Stimulated activated naive B cell treated with anti-CD40 and anti-IgM and Interleukin-4, amounts not matched to agents 10 μg/mL and 1 μg/mL and 100 μg/mL, for 72 hours (primary cell): ENCODE results near the gene UHRF1.
"Not testable (repeated sequence)": the region's sequence is repeated elsewhere in the genome, so short reads cannot be mapped to it uniquely, and the experiment has no call there.

Experiments used
- ATAC-seq, 2 donors: fragments of 150-1000 bp; cut with Tn5 transposase; replicated peaks; 2 replicates each; pipeline ENCODE4 v1.10.0; 2021; ENCODE audit warnings: moderate library complexity in 1 of 2
- DNase-seq: peaks from one replicate; pipeline ENCODE4 v3.0.0; 2021
- H3K27ac Mint-ChIP-seq: one replicate; pipeline ENCODE4 v1.8.0; 2022; ENCODE audit warnings: mild to moderate bottlenecking, mixed read lengths
- H3K27me3 Mint-ChIP-seq, 2 donors: one replicate each; pipeline ENCODE4 v1.8.0; 2022; ENCODE audit warnings: mixed read lengths in 2 of 2
- H3K36me3 Mint-ChIP-seq, 2 donors: one replicate each; pipeline ENCODE4 v1.8.0; 2022; ENCODE audit warnings: mixed read lengths in 2 of 2, mild to moderate bottlenecking in 1 of 2
- H3K4me1 Mint-ChIP-seq, 2 donors: one replicate each; pipeline ENCODE4 v1.8.0; 2022; ENCODE audit warnings: mixed read lengths in 2 of 2, mild to moderate bottlenecking in 1 of 2
- H3K4me3 Mint-ChIP-seq, 2 donors: one replicate each; pipeline ENCODE4 v1.8.0; 2022; ENCODE audit warnings: mild to moderate bottlenecking in 2 of 2, mixed read lengths in 2 of 2, moderate library complexity in 1 of 2
- H3K9me3 Mint-ChIP-seq, 2 donors: one replicate each; pipeline ENCODE4 v1.8.0; 2022; ENCODE audit warnings: mixed read lengths in 2 of 2, mild to moderate bottlenecking in 1 of 2

The UHRF1 gene

DNA sequence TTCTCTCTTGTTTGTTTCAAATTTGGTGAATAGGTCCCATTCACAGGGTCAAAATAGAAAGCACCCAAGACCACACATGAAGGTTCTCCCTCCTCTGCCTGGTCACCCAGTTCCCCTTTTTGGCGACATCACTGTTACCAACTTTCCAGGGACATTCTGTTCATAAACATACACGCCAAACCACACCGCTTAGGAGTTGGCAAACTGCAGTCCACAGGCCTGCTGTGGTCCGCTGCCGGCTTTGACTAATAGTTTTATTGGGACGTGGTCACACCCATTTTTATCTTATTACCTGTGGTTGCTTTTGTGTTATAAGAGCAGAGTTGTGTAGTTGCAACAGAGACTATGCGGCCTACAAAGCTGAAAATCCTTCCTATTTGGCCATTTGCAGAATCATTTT, 24.2 kb downstream of the UHRF1 start:
- H3K4me3 Mint-ChIP-seq = no peak overlapping the region
- H3K27me3 Mint-ChIP-seq = no peaks in the 10 kb centered on the region
- peak; percentile 33 for ATAC-seq
- no peak for DNase-seq
- H3K36me3 Mint-ChIP-seq = peaks cover 32 to 50% of the 10 kb centered on the region in 2 donors
- peaks cover 7 to 17% of the 10 kb centered on the region in 2 donors for H3K4me1 Mint-ChIP-seq
- no peaks in the 10 kb centered on the region for H3K9me3 Mint-ChIP-seq
- H3K27ac Mint-ChIP-seq = peak overlapping the region; percentile 75

DNA sequence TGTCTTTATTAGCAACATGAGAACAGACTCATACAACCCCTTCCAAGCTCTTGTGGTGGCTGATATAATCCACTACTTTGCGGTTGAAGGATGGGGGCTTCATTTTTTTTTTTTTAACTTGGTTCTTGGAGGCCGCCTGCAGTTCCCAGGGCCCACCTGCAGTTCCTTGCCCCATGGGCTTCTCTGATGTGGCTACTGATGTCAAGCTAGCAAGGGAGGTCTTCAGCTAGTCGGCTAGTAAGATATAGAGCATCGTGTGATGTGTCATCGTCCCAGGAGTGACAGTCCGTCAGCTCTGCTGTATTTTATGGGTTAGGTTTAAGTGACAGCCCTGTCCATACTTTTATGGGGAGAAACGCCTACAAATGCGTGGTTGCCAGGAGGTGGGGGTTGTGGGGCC, 26.1 kb downstream of the UHRF1 start:
- no peak overlapping the region for H3K4me3 Mint-ChIP-seq
- peak overlapping the region; percentile 17 for H3K27ac Mint-ChIP-seq
- DNase-seq = no peak
- peaks cover 7 to 17% of the 10 kb centered on the region in 2 donors for H3K4me1 Mint-ChIP-seq
- no peaks in the 10 kb centered on the region for H3K27me3 Mint-ChIP-seq
- no peaks in the 10 kb centered on the region for H3K9me3 Mint-ChIP-seq
- ATAC-seq = no peak
- peaks cover 30 to 49% of the 10 kb centered on the region in 2 donors for H3K36me3 Mint-ChIP-seq

DNA sequence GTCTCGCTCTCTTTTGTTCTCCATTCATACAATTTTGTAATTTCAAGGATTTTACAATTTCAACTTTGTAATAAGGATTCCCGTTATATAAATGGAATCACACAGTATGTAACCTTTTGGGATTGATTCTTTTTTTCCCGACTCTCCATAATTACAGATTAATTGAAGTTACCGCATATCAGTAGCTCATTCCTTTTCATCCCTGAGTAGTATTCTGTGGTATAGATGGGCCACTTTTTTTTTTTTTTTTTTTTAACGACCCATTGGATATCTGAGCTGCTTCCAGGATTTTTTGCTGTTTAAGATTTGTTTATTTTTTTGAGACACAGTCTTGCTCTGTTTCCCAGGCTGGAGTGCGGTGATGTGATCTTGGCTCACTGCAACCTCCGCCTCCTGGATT, 27.8 kb downstream of the UHRF1 start:
- no peak overlapping the region for H3K4me3 Mint-ChIP-seq
- H3K9me3 Mint-ChIP-seq = no peaks in the 10 kb centered on the region
- ATAC-seq = no peak
- no peak overlapping the region for H3K27ac Mint-ChIP-seq
- H3K4me1 Mint-ChIP-seq = peaks cover 7 to 17% of the 10 kb centered on the region in 2 donors
- no peak for DNase-seq
- no peaks in the 10 kb centered on the region for H3K27me3 Mint-ChIP-seq
- peaks cover 31 to 48% of the 10 kb centered on the region in 2 donors for H3K36me3 Mint-ChIP-seq

DNA sequence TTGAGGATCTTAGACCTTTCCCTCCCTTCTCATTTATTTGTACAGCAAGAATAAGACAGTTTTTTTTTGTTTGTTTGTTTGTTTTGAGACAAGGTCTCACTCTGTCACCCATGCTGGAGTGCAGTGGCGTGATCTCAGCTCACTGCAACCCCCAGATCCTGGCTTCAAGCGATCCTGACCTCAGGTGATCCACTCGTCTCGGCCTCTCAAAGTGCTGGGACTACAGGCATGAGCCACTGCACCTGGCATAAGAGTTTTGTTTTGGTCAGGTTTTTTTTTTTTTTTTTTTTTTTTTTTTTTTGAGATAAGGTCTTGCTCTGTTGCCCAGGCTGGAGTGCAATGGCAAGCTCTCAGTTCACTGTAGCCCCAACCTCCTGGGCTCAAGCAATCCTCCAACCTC, 29.2 kb downstream of the UHRF1 start:
- H3K4me3 Mint-ChIP-seq, DNase-seq, H3K27me3 Mint-ChIP-seq, ATAC-seq, H3K27ac Mint-ChIP-seq, H3K4me1 Mint-ChIP-seq, H3K9me3 Mint-ChIP-seq: not testable (repeated sequence)
- H3K36me3 Mint-ChIP-seq = peaks cover 28 to 43% of the 10 kb centered on the region in 2 donors

DNA sequence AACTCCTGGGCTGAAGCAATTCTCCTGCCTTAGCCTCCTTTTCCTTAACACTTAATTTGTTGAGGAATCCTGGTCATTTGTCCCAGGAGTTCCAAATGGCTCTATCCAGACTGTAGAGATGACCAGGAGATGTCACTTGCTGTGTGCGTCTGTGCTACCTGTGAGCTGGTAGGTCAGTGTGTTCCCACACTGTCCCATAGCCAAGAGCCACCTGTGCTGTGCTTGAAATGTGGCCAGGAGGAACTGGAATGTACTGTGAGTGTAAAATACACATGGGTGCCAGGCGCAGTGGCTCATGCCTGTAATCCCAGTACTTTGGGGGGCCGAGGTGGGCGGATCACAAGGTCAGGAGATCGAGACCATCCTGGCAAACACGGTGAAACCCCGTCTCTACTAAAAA, 30.2 kb downstream of the UHRF1 start:
- no peak overlapping the region for H3K27ac Mint-ChIP-seq
- no peaks in the 10 kb centered on the region for H3K9me3 Mint-ChIP-seq
- no peaks in the 10 kb centered on the region for H3K27me3 Mint-ChIP-seq
- ATAC-seq (no peak), DNase-seq (no peak)
- H3K36me3 Mint-ChIP-seq = peaks cover 28 to 42% of the 10 kb centered on the region in 2 donors
- no peak overlapping the region for H3K4me3 Mint-ChIP-seq
- H3K4me1 Mint-ChIP-seq = peaks cover 0 to 6% of the 10 kb centered on the region in 2 donors

DNA sequence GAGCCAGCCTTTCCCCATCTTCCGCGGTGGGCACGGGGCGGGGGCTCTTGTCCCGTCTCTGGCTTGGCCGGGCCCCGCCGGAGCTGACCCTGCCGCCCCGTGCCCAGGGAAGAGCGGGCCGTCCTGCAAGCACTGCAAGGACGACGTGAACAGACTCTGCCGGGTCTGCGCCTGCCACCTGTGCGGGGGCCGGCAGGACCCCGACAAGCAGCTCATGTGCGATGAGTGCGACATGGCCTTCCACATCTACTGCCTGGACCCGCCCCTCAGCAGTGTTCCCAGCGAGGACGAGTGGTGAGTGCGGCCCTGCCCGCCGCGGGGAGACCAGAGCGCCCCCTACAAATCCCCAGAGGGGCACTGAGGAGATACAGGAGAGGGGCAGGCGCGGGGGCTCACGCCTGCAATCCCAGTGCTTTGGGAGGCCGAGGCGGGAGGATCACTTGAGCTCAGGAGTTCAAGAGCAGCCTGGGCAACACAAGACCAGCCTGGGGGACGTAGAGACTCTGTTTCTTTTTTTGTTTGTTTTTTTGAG, 32.4 kb downstream of the UHRF1 start:
- not testable (repeated sequence) for H3K4me3 Mint-ChIP-seq, H3K27ac Mint-ChIP-seq, ATAC-seq, DNase-seq, H3K27me3 Mint-ChIP-seq, H3K4me1 Mint-ChIP-seq, H3K9me3 Mint-ChIP-seq
- peaks cover 27 to 44% of the 10 kb centered on the region in 2 donors for H3K36me3 Mint-ChIP-seq

DNA sequence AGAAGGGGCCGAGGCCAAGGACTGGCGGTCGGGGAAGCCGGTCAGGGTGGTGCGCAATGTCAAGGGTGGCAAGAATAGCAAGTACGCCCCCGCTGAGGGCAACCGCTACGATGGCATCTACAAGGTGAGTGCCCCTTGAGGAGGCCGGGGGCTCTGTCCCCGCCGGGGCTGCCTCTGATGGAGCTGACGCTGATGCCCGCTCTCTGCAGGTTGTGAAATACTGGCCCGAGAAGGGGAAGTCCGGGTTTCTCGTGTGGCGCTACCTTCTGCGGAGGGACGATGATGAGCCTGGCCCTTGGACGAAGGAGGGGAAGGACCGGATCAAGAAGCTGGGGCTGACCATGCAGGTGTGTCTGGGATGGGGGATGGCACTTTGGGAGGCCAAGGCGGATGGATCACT, 41.3 kb downstream of the UHRF1 start:
- not testable (repeated sequence) for H3K27ac Mint-ChIP-seq, H3K4me3 Mint-ChIP-seq

DNA sequence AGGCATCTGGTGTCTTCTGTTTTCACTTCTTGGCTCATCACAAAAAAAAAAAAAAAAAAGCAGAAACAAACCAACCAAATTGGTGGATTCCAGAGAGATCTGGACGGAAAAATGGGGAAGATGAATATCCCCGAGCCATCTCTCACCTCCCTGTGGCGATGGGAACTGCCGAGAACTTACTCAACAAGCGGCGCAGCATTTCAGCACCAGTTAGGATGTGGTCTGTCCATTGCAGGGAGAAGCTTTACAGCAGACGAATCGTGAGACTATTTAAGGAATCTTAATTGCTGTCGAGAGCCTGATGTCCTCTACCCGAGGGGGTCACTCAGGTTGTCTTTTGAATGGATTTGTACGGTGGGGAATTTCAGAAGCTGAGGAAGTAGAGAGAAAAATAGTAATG, 42.4 kb downstream of the UHRF1 start:
- H3K9me3 Mint-ChIP-seq = no peaks in the 10 kb centered on the region
- H3K4me1 Mint-ChIP-seq = peaks cover 0 to 2% of the 10 kb centered on the region in 2 donors
- no peak overlapping the region for H3K4me3 Mint-ChIP-seq
- peaks cover 38 to 54% of the 10 kb centered on the region in 2 donors for H3K36me3 Mint-ChIP-seq
- no peaks in the 10 kb centered on the region for H3K27me3 Mint-ChIP-seq
- DNase-seq (no peak), ATAC-seq (no peak)
- H3K27ac Mint-ChIP-seq = peak overlapping the region; percentile 22

More for the DNA sequence above, 41.3 kb downstream of the UHRF1 start:
- not testable (repeated sequence) for H3K9me3 Mint-ChIP-seq, H3K27me3 Mint-ChIP-seq, ATAC-seq, DNase-seq, H3K4me1 Mint-ChIP-seq
- peaks cover 42 to 58% of the 10 kb centered on the region in 2 donors for H3K36me3 Mint-ChIP-seq

DNA sequence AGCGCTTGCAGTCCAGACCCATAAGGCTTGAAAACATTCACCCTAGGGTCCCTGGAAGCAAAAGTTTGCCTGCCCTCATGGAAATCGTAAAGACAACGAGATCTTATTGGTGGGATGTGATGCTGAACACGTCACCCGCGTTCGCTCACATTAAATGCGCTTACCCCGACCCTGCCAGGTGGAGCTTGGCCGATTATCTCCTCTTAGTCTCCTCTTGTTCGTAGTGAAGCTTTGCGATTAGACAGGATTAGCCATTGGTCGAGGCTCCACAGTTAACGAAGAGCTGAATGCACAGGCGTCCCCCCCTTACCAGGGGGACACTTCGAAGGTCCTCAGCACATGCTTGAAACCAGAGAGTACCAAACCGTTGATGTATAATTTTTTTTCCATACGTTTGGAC, 43.6 kb downstream of the UHRF1 start:
- Mint-ChIP-seq H3K27ac (no peak overlapping the region), H3K36me3 (peaks cover 40 to 53% of the 10 kb centered on the region in 2 donors), H3K4me1 (peaks cover 0 to 2% of the 10 kb centered on the region in 2 donors), H3K4me3 (no peak overlapping the region), H3K9me3 (no peaks in the 10 kb centered on the region), H3K27me3 (no peaks in the 10 kb centered on the region)
- ATAC-seq (no peak), DNase-seq (no peak)

DNA sequence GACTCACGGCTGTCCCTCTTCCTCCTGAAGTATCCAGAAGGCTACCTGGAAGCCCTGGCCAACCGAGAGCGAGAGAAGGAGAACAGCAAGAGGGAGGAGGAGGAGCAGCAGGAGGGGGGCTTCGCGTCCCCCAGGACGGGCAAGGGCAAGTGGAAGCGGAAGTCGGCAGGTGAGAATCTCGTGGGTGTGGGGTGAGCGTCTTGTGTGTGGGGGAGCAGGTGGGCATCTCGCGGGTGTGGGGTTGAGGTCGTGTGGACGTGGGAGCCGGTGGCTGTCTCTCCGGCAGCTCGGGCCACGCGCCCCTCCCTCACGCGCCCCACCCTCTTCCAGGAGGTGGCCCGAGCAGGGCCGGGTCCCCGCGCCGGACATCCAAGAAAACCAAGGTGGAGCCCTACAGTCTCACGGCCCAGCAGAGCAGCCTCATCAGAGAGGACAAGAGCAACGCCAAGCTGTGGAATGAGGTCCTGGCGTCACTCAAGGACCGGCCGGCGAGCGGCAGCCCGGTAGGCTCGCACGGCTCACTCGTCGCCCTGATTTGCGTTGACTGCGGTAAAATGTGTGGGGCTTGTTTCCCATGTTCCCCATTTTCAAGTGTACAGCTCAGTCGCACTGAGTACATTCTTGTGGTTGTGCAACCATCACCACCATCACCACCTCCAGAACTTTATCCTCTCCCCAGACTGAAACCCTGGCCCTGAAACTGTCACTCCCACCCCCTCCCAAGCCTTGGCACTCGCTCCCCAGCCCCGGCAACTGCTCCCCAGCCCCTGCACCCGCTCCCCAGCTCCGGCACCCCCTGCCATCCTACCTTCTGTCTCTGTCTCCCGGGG, 45.2 kb downstream of the UHRF1 start:
- Mint-ChIP-seq H3K4me3 (peak overlapping the region in 1 of 2 donors; percentile 11), H3K36me3 (peaks cover 49 to 55% of the 10 kb centered on the region in 2 donors)
- not testable (repeated sequence) for H3K9me3 Mint-ChIP-seq, H3K27me3 Mint-ChIP-seq, ATAC-seq, DNase-seq, H3K4me1 Mint-ChIP-seq, H3K27ac Mint-ChIP-seq

DNA sequence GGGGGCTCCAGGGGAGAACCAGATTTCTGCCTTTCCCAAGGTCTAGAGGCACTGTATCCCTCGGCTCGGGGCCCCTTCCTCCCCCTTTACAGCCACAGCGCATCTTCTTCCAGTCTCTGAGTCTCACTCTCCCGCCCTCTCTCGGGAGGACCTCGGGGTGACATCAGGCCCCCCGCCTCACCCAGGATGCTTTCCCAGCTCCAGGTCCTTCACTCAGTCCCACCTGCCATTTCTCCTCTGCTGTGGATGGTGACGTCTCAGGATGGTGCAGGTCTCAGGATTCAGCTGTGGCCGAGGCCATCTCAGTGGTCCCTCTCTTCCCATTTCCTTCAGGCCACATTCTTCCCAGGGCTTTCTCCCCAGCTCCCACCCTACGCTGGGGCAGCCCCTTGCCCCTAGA, 46.0 kb downstream of the UHRF1 start:
- H3K4me1 Mint-ChIP-seq = peaks cover 0 to 4% of the 10 kb centered on the region in 2 donors
- no peak for ATAC-seq
- H3K27ac Mint-ChIP-seq = peak overlapping the region; percentile 67
- no peak overlapping the region for H3K4me3 Mint-ChIP-seq
- H3K9me3 Mint-ChIP-seq = no peaks in the 10 kb centered on the region
- H3K27me3 Mint-ChIP-seq = no peaks in the 10 kb centered on the region
- no peak for DNase-seq
- peaks cover 49 to 56% of the 10 kb centered on the region in 2 donors for H3K36me3 Mint-ChIP-seq

DNA sequence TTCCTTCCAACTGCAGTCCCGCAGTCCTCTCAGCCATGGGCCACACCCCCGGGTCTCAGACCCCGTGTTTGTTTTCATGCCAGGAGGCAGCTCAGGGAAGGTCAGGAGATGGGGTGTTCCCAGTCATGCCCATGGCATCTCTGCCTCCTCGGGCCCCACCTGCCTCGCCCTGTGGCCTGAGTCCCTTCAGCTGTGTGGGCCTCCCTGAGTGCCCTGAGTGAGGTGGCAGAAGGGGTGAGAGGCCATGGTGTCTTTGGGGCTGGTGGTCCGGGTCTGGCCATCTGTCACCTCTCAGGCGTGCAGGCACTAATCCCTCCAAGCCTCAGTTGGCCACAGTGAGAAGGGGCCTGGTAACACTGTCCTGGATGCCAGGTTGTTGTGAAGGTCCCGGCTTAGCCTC, 48.7 kb downstream of the UHRF1 start:
- no peak for DNase-seq
- H3K4me3 Mint-ChIP-seq = no peak overlapping the region
- H3K4me1 Mint-ChIP-seq = peaks cover 0 to 4% of the 10 kb centered on the region in 2 donors
- no peak overlapping the region for H3K27ac Mint-ChIP-seq
- no peaks in the 10 kb centered on the region for H3K27me3 Mint-ChIP-seq
- no peaks in the 10 kb centered on the region for H3K9me3 Mint-ChIP-seq
- ATAC-seq = no peak
- H3K36me3 Mint-ChIP-seq = peaks cover 33 to 40% of the 10 kb centered on the region in 2 donors

DNA sequence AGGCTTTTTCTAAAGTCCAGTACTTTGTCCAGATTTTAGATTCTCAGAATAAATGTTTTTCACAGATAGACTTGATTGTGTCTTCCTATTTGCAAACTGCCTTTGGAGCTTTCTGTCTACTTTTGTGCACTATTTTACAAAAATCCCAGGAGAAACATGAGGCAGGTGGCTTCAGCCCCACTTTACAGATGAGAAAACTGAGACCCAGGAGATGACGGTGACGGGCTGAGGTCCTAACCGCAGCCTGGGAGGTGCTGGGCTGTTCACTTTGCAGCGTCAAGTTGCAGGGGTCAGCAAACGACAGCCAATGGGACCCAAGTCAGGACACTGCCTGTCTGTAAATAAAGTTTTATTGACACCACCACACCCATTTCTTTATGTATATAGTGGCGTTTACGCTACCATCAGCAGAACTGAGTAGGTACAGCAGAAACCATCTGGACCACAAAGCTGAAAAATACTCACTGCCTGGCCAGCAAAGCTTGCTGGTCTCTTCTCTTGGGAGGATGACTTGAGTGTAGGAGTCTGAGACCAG, 52.9 kb downstream of the UHRF1 start:
- no peaks in the 10 kb centered on the region for H3K27me3 Mint-ChIP-seq
- ATAC-seq (no peak), DNase-seq (no peak)
- no peaks in the 10 kb centered on the region for H3K9me3 Mint-ChIP-seq
- H3K4me3 Mint-ChIP-seq = no peak overlapping the region
- no peak overlapping the region for H3K27ac Mint-ChIP-seq
- H3K4me1 Mint-ChIP-seq = peaks cover 0 to 2% of the 10 kb centered on the region in 2 donors
- peaks cover 13 to 24% of the 10 kb centered on the region in 2 donors for H3K36me3 Mint-ChIP-seq

DNA sequence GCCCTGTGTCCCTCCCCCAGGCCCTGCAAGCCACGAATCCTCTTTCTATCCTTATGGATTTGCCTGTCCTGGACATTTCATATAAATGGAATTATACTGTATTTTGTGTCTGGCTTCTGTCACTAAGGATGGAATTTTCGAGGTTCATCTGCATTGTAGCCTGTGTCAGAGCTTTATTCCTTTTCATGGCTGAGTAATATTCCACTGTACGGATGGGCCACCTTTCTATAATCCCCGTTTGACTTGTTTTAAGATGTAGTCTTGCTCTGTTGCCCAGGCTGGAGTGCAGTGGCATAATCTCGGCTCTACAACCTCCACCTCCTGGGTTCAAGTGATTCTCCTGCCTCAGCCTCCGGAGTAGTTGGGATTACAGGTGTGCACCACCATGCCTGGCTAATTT, 55.8 kb downstream of the UHRF1 start:
- ATAC-seq = no peak
- no peak for DNase-seq
- H3K9me3 Mint-ChIP-seq = no peaks in the 10 kb centered on the region
- peaks cover 10 to 13% of the 10 kb centered on the region in 2 donors for H3K4me1 Mint-ChIP-seq
- no peaks in the 10 kb centered on the region for H3K27me3 Mint-ChIP-seq
- no peak overlapping the region for H3K4me3 Mint-ChIP-seq
- H3K27ac Mint-ChIP-seq = no peak overlapping the region
- peaks cover 2 to 11% of the 10 kb centered on the region in 2 donors for H3K36me3 Mint-ChIP-seq

DNA sequence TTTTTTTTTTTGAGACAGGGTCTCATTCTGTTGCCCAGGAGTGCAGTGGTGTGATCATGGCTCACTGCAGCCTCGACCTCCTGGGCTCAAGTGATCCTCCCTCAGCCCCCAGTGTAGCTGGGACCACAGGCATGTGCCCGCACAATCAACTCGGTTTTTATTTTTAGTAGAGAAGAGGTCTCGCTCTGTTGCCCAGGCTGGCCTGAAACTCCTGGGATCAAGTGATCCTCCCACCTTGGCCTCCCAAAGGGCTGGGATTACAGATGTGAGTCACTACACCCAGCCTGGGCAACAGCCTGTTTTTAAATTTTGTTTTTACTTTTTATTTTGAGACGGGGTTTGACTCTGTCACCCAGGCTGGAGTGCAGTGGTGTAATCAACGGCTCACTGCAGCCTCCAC, 57.3 kb downstream of the UHRF1 start:
- no peaks in the 10 kb centered on the region for H3K27me3 Mint-ChIP-seq
- peaks cover 2 to 12% of the 10 kb centered on the region in 2 donors for H3K36me3 Mint-ChIP-seq

More for the DNA sequence above, 57.3 kb downstream of the UHRF1 start:
- Mint-ChIP-seq H3K27ac (peak overlapping the region; percentile 9), H3K4me1 (peaks cover 23 to 28% of the 10 kb centered on the region in 2 donors), H3K9me3 (no peaks in the 10 kb centered on the region), H3K4me3 (no peak overlapping the region)
- ATAC-seq = no peak
- DNase-seq = no peak
